ENCODE results near the gene CCDC9B. TPM values are rescaled to one million over a fixed set of nuclear protein-coding genes. Genes with fewer than 3 reads are reported as not detected.

CCDC9B gene
- total and polyA plus RNA-seq, 2 of the 4 experiments (the other 2 are of a cell fraction), result 19.7 to 30.9 TPM

- peak; percentile 86 for DNase-seq
- BruUV-seq (replicated peaks), result no TSS peak
- WGBS, 2 experiments (ENCODE audit: extremely low coverage in 2 of 2, insufficient read length in 1 of 2), result no CpG with 5 or more reads among the region's 12 CpGs
- dilution Hi-C loops (cut with HindIII; ENCODE audit: low sequenced_read_pairs, unreplicated experiment), result no loop called here
- H2AK5ac ChIP-seq (ENCODE audit: low read depth, low read length), result peak overlapping the region; percentile 82
- H3K4ac ChIP-seq (ENCODE audit: low read depth, low read length), result peak overlapping the region; percentile 67
- H3K23ac ChIP-seq (ENCODE audit: low read depth, low read length), result peak overlapping the region; percentile 77; the same call in 1 of the 2 replicates
- peak overlapping the region; percentile 40; the same call in 1 of the 3 replicates for H2BK15ac ChIP-seq (ENCODE audit: low read depth, low read length)
- H3K4me3 ChIP-seq (ENCODE audit: insufficient read depth, low read depth, low read length), result no peak overlapping the region
- peaks cover 35% of the 10 kb centered on the region for H3K4me1 ChIP-seq (ENCODE audit: control insufficient read depth, insufficient read depth, low read length)
- in situ Hi-C loops (cut with MboI; ENCODE audit: low sequenced_read_pairs), result no loop called here
- intact Hi-C loops (cut with micrococcal nuclease), result no loop called here
- POLR2A ChIA-PET (ENCODE audit: unreplicated experiment), result no interaction called here
- TF ChIP-seq CEBPB (IDR thresholded peaks at IDR 0.05; ENCODE audit: low read depth, low read length) (no peak), RAD21 (IDR thresholded peaks at IDR 0.05; ENCODE audit: low read length) (no peak), MAZ (IDR thresholded peaks at IDR 0.05; ENCODE audit: borderline replicate concordance, low read depth, low read length) (peak; percentile 72; the same call in 1 of the 2 replicates)
- H3K79me1 ChIP-seq (ENCODE audit: low read depth in 1 of 2, low read length in 2 of 2), result peaks cover 22 to 79% of the 10 kb centered on the region in 2 experiments; a peak in 3 of 4 replicates
- no peaks in the 10 kb centered on the region for H3K27me3 ChIP-seq (ENCODE audit: control insufficient read depth, insufficient read depth, low read length)
- peak overlapping the region; percentile 60 for H3K14ac ChIP-seq (replicated peaks; ENCODE audit: low read depth, low read length)
- H2BK20ac ChIP-seq (ENCODE audit: low read depth, low read length), result 0 out of 2 replicates have a peak overlapping the region, but pooled peaks have one; percentile 11
- peaks cover 19% of the 10 kb centered on the region for H3K36me3 ChIP-seq (ENCODE audit: control insufficient read depth, insufficient read depth, low read length)
- CTCF ChIA-PET, result interaction anchor here (0.7 to 1.0 kb wide), 2 partner anchors 10 to 13 kb away, joined by 4 to 5 read pairs; no protein-coding TSS in a partner anchor
- peak overlapping the region; percentile 70 for H4K91ac ChIP-seq (ENCODE audit: insufficient read depth, low read depth, low read length)
- peaks cover 37% of the 10 kb centered on the region for H3K9me1 ChIP-seq (ENCODE audit: insufficient read depth, low read length)
- H2AK9ac ChIP-seq (replicated peaks; ENCODE audit: low read depth, low read length, poor library complexity), result peak overlapping the region; percentile 84
- peak overlapping the region; percentile 26; the same call in 1 of the 2 replicates for H3K18ac ChIP-seq (ENCODE audit: low read depth, low read length)
- H2AFZ ChIP-seq (replicated peaks; ENCODE audit: low read length, poor library complexity), result peak overlapping the region; percentile 38
- H4K5ac ChIP-seq (ENCODE audit: low read depth, low read length), result peak overlapping the region; percentile 27; the same call in 1 of the 2 replicates
- no peak overlapping the region for H3K56ac ChIP-seq (ENCODE audit: extremely low read depth, insufficient read depth, low read length)
- peak overlapping the region; percentile 87 for H2BK5ac ChIP-seq (ENCODE audit: low read depth, low read length, poor library complexity, severe bottlenecking)
- peak overlapping the region; percentile 36 to 55; a peak in 3 of 4 replicates for H4K8ac ChIP-seq (ENCODE audit: low read depth in 2 of 2, low read length in 2 of 2)
- peak overlapping the region; percentile 66; the same call in 1 of the 2 replicates for H2BK120ac ChIP-seq (ENCODE audit: low read depth, low read length)
- peak; percentile 33 for ATAC-seq (ENCODE audit: low read depth)
- peak overlapping the region; percentile 60 for H3K27ac ChIP-seq (ENCODE audit: insufficient read depth, low read length)
- peaks cover 3% of the 10 kb centered on the region; the same call in 1 of the 2 replicates for H4K20me1 ChIP-seq (ENCODE audit: insufficient read depth, low read length)
- H3K9ac ChIP-seq (ENCODE audit: low read depth, low read length), result peak overlapping the region; percentile 20; the same call in 1 of the 2 replicates
- no peaks in the 10 kb centered on the region for H3K9me3 ChIP-seq (ENCODE audit: control insufficient read depth, insufficient read depth, low read length)
- no peak overlapping the region for H3K4me2 ChIP-seq (ENCODE audit: low read depth, low read length)
Measured at GRCh38 chr15:40333922-40334492, 6.7 kb downstream of the CCDC9B start.

Measured in IMR-90 (cell line).